D721Med (cell line): Measurements from ENCODE around the gene FADS6.
"Not testable (repeated sequence)": the region's sequence is repeated elsewhere in the genome, so short reads cannot be mapped to it uniquely, and the experiment has no call there.

Experiments used
- DNase-seq: peaks from one replicate; pipeline ENCODE4 v3.0.0; 2011; ENCODE audit warnings: low spot score; ENCODE audit not compliant: insufficient read length
- FAIRE-seq: peaks from 2 replicates; lab custom pipeline; 2011; peaks lifted over from hg19 to GRCh38; lab: Jason Lieb, UNC
- TF ChIP-seq, protein P1 (sequence below): IDR thresholded peaks from 2 replicates; pipeline ENCODE4 v1.5.1; 2012; ENCODE audit warnings: mild to moderate bottlenecking, control low read depth; ENCODE audit not compliant: insufficient read depth; ENCODE audit errors: missing control alignments

FADS6 gene

DNA sequence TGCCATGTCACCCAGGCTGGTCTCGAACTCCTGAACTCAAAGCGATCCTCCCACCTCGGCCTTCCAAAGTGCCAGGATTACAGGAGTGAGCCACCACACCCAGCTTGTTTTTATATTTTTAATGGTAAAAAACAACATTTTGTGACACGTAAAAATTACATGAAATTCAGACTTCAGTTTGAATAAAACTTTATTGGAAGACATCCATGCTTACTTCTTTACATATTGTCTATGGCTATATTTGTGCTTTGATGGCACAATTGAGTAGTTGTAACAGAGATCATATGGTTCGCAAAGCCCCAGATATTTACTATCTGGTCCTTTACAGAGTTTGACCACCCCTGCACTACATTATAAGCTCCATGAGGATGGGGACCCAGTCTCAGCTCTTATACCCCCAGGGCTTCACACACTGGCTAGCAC is 18.8 kb downstream of the FADS6 start:
- FAIRE-seq (no peak), DNase-seq (no peak)
- TF ChIP-seq, protein P1, sequence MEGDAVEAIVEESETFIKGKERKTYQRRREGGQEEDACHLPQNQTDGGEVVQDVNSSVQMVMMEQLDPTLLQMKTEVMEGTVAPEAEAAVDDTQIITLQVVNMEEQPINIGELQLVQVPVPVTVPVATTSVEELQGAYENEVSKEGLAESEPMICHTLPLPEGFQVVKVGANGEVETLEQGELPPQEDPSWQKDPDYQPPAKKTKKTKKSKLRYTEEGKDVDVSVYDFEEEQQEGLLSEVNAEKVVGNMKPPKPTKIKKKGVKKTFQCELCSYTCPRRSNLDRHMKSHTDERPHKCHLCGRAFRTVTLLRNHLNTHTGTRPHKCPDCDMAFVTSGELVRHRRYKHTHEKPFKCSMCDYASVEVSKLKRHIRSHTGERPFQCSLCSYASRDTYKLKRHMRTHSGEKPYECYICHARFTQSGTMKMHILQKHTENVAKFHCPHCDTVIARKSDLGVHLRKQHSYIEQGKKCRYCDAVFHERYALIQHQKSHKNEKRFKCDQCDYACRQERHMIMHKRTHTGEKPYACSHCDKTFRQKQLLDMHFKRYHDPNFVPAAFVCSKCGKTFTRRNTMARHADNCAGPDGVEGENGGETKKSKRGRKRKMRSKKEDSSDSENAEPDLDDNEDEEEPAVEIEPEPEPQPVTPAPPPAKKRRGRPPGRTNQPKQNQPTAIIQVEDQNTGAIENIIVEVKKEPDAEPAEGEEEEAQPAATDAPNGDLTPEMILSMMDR: no peak

GRCh38 chr17:74873874-74874614 is 19.4 kb downstream of the FADS6 start:
- DNase-seq: no peak
- TF ChIP-seq, protein P1: no peak
- FAIRE-seq: no peak

- DNase-seq: peak; percentile 99
- TF ChIP-seq, protein P1: no peak
- peak; percentile 53 for FAIRE-seq
Observed at GRCh38 chr17:74873037-74873873, 20.2 kb downstream of the FADS6 start.

DNA sequence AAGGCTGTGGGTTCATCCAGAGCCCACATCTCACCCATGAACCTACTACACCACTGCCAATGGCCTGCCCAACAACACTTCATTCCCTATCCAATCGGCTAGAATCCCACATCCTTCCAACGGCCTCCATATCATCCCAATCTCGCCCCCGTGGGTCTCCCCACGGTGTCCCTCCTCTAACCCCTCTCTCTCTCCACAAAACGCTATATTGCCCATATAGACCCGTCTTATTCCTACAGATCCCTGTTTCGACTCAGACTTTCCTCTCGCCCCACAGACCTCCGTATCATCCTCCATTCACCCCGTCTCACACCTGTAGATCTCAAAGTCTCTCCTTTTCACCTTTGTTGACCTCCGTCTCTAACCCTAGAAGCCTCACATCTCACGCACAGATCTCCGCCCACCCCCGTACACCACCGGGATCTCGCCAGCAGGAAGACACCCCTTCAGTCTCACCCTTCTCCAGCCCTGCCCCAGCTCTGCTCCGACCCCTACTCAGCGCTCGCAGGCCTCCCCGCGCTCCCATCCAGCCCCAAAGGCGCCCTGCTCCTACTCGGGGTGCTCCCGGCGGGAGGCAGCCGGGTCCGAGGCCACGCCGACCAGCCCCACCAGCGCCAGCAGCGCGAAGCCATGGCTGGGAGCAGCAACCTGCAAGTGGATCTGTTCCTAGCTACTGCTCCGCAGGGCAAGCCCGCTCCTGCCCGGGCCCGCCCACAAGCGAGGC is 21.0 kb downstream of the FADS6 start, which contains the start of gene FDXR:
FDXR (minus strand) TSS at position 682 of the 724 bp plus-strand sequence; CDS start at position 632, 50 bp downstream.
- TF ChIP-seq, protein P1: no peak
- FAIRE-seq: no peak
- DNase-seq: no peak

DNA sequence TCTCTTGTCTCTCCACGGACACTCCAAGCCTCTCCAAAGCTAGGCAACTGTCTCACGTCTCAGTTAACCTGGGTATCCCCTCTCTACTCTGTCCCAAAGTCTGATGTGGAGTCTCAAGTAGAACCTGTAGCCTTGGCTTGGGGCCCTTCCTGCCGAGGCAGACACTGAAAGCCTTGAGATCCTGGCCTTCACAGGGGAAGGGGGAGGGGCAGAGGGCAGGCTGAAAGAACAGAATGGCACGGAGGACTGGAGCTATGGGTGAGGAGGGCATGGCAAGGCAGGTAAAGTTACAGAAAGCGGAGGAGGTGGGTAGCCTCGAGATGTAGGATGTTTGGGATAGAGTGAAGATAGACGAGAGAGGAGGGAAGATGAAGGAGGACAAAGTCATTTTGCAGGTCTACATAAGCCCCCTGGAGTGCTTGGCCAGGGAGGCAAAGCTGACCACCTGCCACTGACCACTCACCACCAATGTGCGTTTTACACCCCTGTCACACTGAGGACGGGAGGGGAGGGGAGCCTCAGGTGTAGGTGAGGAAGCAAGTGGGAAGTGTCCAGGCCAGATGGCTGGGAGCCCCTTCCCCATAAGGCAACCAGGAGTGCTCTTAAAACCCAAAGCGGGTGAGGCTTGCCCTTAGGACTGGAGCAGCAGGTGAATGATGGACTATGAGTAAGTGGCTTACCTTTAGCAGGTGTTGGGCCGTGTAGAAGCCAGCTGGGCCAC is 21.9 kb downstream of the FADS6 start:
- FAIRE-seq (no peak), DNase-seq (no peak)
- TF ChIP-seq, protein P1: no peak

GRCh38 chr17:74870512-74870911 is 22.9 kb downstream of the FADS6 start:
- TF ChIP-seq, protein P1: no peak
- no peak for DNase-seq
- FAIRE-seq: no peak

GRCh38 chr17:74870028-74870427 is 23.4 kb downstream of the FADS6 start:
- DNase-seq, FAIRE-seq: not testable (repeated sequence)
